GM21737 (cell line): ENCODE data around the gene SERPINB11.
"Not testable (repeated sequence)": the region's sequence is repeated elsewhere in the genome, so short reads cannot be mapped to it uniquely, and the experiment has no call there.

Source experiments
- ATAC-seq: cut with Tn5 transposase; IDR thresholded peaks from one replicate; pipeline ENCODE4 v1.9.1; 2021; ENCODE audit warnings: mild to moderate bottlenecking, moderate library complexity; ENCODE audit not compliant: unreplicated experiment

The SERPINB11 gene

DNA sequence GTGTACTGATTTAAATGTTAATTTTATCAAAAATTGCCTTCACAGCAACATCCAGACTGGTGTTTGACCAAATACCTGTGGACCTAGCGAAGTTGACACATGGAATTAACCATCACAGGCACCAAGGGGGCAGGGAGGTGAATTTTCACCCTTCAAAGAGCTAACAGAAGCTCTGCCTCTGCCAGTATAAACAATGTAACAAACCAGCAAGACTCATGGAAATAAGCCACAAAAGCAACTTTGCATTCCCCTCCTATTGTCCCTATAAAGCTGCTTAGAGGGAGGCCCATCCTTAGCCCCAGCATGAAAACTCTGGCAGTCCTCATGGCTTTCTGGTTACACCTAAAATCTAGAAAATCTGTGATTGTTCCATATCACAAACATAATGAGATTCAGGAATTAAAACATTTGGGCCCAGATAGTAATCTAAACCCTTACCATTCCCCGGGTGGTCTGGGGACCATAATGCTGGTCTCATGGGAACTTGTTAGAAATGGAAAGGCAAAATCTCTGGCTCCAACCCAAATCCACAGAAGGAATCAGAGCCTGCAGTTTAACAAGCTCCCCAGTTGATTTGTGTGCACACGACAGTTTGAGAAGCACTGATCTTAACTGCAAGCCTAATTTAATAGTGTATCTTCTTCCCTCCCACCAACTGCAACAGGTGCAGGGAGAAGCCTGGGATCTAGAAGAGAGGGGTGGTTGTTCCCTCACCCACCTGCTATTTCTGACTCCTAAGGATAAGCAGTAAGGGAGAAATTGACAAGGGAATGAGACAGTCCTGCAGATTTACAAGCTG is 23.1 kb downstream of the SERPINB11 start:
- ATAC-seq = no peak

DNA sequence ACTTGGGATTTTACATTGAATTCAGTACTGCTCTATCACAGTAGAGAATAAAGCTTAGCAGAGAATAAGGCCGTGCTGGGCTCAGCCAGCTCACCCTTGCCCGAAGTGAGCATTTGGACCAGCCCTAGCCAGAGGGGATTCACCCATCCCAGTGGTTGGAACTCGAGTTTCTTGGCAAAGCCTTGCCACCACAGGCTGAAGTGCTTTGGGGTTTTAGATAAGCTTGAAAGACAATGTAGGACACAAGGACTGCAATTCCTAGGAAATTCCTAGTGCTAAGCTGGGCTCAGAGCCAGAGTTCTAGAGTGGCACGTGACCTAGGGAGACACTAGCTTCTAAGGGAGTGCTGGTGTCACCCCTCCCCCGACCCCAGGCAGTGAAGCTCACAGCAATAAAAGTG is 28.0 kb downstream of the SERPINB11 start:
- no peak for ATAC-seq

DNA sequence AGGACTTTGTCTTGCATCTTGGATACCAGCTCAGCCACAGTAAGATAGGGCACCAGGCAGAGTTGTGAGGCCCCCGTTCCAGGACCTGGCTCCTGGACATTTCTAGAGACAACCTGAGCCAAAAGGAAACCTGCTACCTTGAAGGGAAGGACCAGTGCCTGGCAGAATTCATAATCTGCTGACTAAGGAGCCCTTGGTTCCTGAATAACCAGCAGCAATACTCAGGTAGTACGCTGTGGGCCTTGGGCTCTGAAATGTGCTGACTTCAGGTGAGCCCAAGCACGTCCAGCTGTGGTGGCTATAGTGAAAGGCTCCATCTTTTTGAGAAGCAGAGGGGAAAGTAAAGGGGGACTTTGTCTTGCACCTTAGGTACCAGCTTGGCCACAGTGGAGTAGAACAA is 28.5 kb downstream of the SERPINB11 start:
- ATAC-seq = no peak

DNA sequence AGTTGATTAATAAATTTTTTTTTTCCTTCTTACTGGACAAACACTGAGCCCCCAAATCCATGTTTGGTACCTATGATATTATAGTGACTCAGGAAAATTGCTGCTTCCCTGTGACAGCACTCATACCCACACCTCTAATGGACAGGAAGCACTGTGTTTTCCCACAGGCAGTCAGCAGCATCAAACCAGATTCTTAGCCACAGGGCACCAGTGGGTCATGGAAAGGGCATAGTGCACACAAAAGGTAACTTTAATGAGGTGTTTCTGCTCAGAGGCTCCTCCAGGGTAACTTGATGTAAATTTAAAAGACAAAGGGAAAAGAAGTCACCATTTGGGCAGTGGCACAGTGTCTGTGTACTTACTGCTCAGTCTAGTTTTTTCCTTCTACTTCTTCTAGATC is 34.1 kb downstream of the SERPINB11 start:
- no peak for ATAC-seq

GRCh38 chr18:63741769-63742168 is 39.0 kb downstream of the SERPINB11 start:
- ATAC-seq = no peak

GRCh38 chr18:63747006-63747405 is 44.2 kb downstream of the SERPINB11 start:
- no peak for ATAC-seq

- ATAC-seq = no peak
These were observed 46.7 kb downstream of the SERPINB11 start for GRCh38 chr18:63749489-63749888.

DNA sequence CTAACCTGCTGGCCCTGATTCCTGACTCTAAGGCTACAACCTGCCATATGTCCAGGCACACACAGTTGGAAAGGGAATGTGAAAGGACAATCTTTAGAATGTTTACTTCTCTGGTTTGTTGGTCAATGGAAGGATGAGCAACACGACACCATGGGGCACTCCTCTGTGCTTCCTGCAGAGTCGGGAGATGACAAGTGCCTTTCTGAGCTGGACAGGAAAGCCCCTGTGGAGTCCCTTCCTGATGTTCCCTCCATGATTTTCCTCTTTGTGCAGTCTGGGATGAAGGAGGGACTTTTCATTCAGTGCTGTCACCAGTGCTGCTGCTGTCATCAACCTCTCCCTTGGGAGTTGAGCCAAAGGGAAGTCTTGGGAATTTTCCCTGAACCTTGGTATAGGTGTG is 49.9 kb downstream of the SERPINB11 start:
- ATAC-seq = no peak

GRCh38 chr18:63753676-63754075 is 50.9 kb downstream of the SERPINB11 start:
- no peak for ATAC-seq

GRCh38 chr18:63757541-63757940 is 54.8 kb downstream of the SERPINB11 start:
- no peak for ATAC-seq

- ATAC-seq = no peak
These were observed 56.0 kb downstream of the SERPINB11 start for GRCh38 chr18:63758615-63759240.

DNA sequence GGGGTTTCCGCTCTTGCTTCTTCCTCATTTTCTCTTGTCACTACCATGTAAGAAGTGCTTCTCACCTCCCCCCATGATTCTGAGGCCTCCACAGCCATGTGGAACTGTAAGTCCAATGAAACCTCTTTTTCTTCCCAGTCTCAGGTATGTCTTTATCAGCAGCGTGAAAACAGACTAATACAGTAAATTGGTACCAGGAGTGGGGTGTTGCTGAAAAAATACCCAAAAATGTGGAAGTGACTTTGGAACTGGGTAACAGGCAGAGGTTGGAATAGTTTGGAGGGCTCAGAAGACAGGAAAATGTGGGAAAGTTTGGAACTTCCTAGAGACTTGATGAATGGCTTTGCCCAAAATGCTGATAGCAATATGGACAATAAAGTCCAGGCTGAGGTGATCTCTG is 57.0 kb downstream of the SERPINB11 start:
- not testable (repeated sequence) for ATAC-seq

DNA sequence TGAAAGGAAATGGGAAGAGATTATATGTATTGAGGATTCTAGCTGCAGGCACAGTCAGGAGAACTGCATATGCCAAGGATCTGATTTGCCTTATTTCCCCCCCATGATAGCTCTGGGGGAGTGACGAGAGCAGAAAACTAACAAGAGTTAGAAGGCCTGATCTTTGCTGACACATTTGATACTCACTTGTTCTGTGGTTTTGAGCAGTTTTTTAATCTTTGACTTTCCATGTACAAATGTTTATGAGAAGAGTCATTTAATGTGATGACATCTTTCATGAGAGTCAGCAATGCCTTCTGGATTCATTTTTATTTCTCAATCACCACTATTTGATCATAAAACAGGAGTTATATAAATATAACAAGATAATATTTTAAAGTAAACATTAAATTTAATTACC is 59.8 kb downstream of the SERPINB11 start:
- no peak for ATAC-seq

DNA sequence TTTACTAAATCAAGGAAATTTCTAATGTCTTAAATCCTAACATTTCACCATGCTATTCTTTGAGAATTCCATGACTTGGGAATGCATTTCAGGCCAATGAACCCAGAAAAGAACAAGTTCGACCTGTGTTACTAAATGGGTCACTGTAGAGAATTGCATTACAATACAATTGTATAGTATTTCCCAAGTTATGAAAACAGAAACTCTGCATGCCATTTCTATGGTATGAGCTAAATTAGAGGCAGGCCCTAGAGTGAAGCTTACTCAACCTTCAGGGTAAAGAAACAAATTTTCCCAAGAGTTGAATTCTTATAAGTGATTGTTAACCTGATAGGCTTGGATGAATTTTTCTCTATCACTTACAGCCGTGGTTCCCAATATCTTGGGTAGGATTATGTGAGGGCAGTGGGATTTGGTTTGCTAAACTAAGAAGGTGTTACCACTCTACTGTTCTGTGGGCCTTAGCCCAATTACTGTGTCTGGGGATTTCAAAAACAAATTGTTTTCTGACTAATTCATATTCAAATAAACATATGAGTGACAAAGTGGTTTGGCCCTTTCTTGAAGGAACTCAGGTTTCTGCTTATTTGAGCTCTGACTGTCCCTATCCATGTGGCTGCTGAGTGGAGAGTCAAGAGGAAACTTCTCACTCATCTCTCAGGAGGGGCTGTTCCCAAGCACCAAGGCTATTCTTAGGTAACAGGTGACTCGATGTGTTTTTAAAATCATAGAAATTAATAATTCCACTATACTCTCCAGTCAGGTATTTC is 61.3 kb downstream of the SERPINB11 start:
- ATAC-seq = no peak

DNA sequence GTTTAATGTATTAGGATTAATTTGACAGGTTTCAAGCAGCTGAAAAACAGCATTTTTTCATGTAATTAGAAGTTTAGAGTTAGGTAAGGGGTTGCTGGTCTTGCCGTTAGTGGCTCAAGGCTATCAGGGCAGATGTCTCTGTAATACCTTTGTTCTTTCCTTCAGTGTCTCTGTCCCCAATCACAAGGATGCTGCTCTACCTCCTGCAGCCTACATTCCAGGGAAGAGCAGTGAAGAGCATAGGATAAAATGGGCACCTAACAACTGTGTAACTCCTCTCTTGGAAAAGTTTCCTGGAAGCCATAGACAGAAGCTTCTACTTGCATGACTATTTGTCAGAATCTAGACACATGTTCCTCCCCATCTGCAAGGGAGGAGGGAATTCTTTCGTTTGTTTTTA is 63.1 kb downstream of the SERPINB11 start:
- ATAC-seq = no peak
